CD1c-positive myeloid dendritic cell (primary cell): ENCODE data around the gene ZNF609.
A peak's percentile ranks its signal among the peaks of the same experiment; 100 is the strongest.
"Not testable (repeated sequence)": the region's sequence is repeated elsewhere in the genome, so short reads cannot be mapped to it uniquely, and the experiment has no call there.

Source experiments
- DNase-seq: peaks from one replicate; pipeline ENCODE4 v3.0.0-alpha.2; 2016; ENCODE audit errors: extremely low spot score

ZNF609 gene

GRCh38 chr15:64459066-64459781, 1.2 kb upstream of the ZNF609 start:
- no peak for DNase-seq

GRCh38 chr15:64460724-64461720, 644 bp downstream of the ZNF609 start:
- DNase-seq, result peak; percentile 64

GRCh38 chr15:64461721-64462162, 1.4 kb downstream of the ZNF609 start:
- DNase-seq, result no peak

- DNase-seq, result no peak
Observed at GRCh38 chr15:64462492-64462891, 2.1 kb downstream of the ZNF609 start.

GRCh38 chr15:64464276-64465005, 4.1 kb downstream of the ZNF609 start:
- DNase-seq, result peak; percentile 28

- peak; percentile 34 for DNase-seq
Observed at GRCh38 chr15:64466408-64467141, 6.2 kb downstream of the ZNF609 start.

GRCh38 chr15:64472161-64472560, 11.8 kb downstream of the ZNF609 start:
- DNase-seq, result no peak

- no peak for DNase-seq
Observed at GRCh38 chr15:64474846-64475245, 14.5 kb downstream of the ZNF609 start.

GRCh38 chr15:64476550-64476949, 16.2 kb downstream of the ZNF609 start:
- no peak for DNase-seq

- DNase-seq, result peak; percentile 31
Observed at GRCh38 chr15:64478863-64479262, 18.5 kb downstream of the ZNF609 start.

- peak; percentile 74 for DNase-seq
Observed at GRCh38 chr15:64480891-64481290, 20.5 kb downstream of the ZNF609 start.

GRCh38 chr15:64483749-64484148, 23.4 kb downstream of the ZNF609 start:
- DNase-seq, result no peak

- no peak for DNase-seq
Observed at GRCh38 chr15:64485796-64486195, 25.4 kb downstream of the ZNF609 start.

GRCh38 chr15:64490598-64491259, 30.4 kb downstream of the ZNF609 start:
- no peak for DNase-seq

GRCh38 chr15:64493641-64494040, 33.3 kb downstream of the ZNF609 start:
- no peak for DNase-seq

- DNase-seq, result not testable (repeated sequence)
Observed at GRCh38 chr15:64495968-64496367, 35.6 kb downstream of the ZNF609 start.

GRCh38 chr15:64500695-64501395, 40.5 kb downstream of the ZNF609 start:
- DNase-seq, result no peak

- no peak for DNase-seq
Observed at GRCh38 chr15:64501396-64501715, 41.0 kb downstream of the ZNF609 start.

- peak; percentile 8 for DNase-seq
Observed at GRCh38 chr15:64502151-64502550, 41.8 kb downstream of the ZNF609 start.

GRCh38 chr15:64502551-64502950, 42.2 kb downstream of the ZNF609 start:
- peak; percentile 86 for DNase-seq
